Smooth muscle cell (in vitro differentiated cells): ENCODE measurements around the gene EPN2. TPM values are rescaled to one million over a fixed set of nuclear protein-coding genes. Genes with fewer than 3 reads are reported as not detected.

Experiments used
- DNase-seq: peaks from one replicate; lab custom pipeline; 2025; ENCODE audit not compliant: unreplicated experiment; lab: John Stamatoyannopoulos, UW
- H2AFZ ChIP-seq: fragments of 200-600 bp; sonication (generic); 2 replicates; pipeline ENCODE4 v1.6.0; 2016; ENCODE audit warnings: antibody characterized with exemption, low read depth, mild to moderate bottlenecking
- H3F3A ChIP-seq: fragments of 200-600 bp; sonication (generic); 2 replicates; pipeline ENCODE4 v1.6.0; 2017; ENCODE audit warnings: antibody characterized with exemption, low read depth
- H3K27ac ChIP-seq: fragments of 200-600 bp; sonication (generic); 2 replicates; pipeline ENCODE4 v1.5.1; 2016; ENCODE audit warnings: low read depth, mild to moderate bottlenecking
- H3K27me3 ChIP-seq: fragments of 200-600 bp; sonication (generic); 2 replicates; pipeline ENCODE4 v1.6.1; 2016; ENCODE audit warnings: low read depth, mild to moderate bottlenecking
- H3K36me3 ChIP-seq: fragments of 200-600 bp; sonication (generic); 2 replicates; pipeline ENCODE4 v1.5.1; 2016; ENCODE audit warnings: low read depth
- H3K4me1 ChIP-seq: fragments of 200-600 bp; sonication (generic); 2 replicates; pipeline ENCODE4 v1.5.1; 2016; ENCODE audit warnings: low read depth
- H3K4me2 ChIP-seq: fragments of 200-600 bp; sonication (generic); 2 replicates; pipeline ENCODE4 v1.6.0; 2016; ENCODE audit warnings: mild to moderate bottlenecking
- H3K4me3 ChIP-seq: fragments of 200-600 bp; sonication (generic); 2 replicates; pipeline ENCODE4 v1.5.1; 2016; ENCODE audit warnings: mild to moderate bottlenecking
- H3K79me2 ChIP-seq: fragments of 200-600 bp; sonication (generic); 2 replicates; pipeline ENCODE4 v1.6.0; 2016; ENCODE audit warnings: low read depth, mild to moderate bottlenecking
- H3K9ac ChIP-seq: fragments of 200-600 bp; sonication (generic); 2 replicates; pipeline ENCODE4 v1.6.0; 2016; ENCODE audit warnings: low read depth
- H3K9me3 ChIP-seq: fragments of 200-600 bp; sonication (generic); replicated peaks from 2 replicates; pipeline ENCODE4 v1.5.1; 2016; ENCODE audit warnings: low read depth
- H4K20me1 ChIP-seq: fragments of 200-600 bp; sonication (generic); 2 replicates; pipeline ENCODE4 v1.6.0; 2016; ENCODE audit warnings: low read depth
- WGBS: methylation state at CpG from one replicate; pipeline ENCODE4 v1.1.7; 2016; ENCODE audit warnings: low lambda C conversion rate; 5-methylcytosine and 5-hydroxymethylcytosine counted together
- microRNA counts: library from miRNA; unstranded; fragments of <30 nt; microRNA quantifications from one replicate; lab custom pipeline; 2016
- microRNA-seq: library from miRNA; unstranded; fragments of <30 nt; microRNA quantifications from one replicate; pipeline ENCODE4, GENCODE V29; 2016; ENCODE audit warnings: borderline number of aligned reads
- polyA plus RNA-seq: library from polyadenylated mRNA; unstranded; fragments of >200 nt; fragmentation: Nextera tagmentation; extraction: Ambion mirVana; gene quantifications from 2 replicates; pipeline ENCODE4 v1.2.1, GENCODE V29; 2016
- small RNA-seq: library from RNA; depleted of rRNA; stranded (forward); fragments of <200 nt; gene quantifications from one replicate; pipeline ENCODE3, GENCODE V24; 2014
- total RNA-seq: library from RNA; depleted of rRNA; stranded (reverse); fragments of >200 nt; gene quantifications from 2 replicates; pipeline ENCODE4 v1.2.3, GENCODE V29; 2014
- TF ChIP-seq, protein P1 (sequence below): fragments of 200-600 bp; sonication (generic); IDR thresholded peaks from 2 replicates; pipeline ENCODE4 v1.5.1; 2017; ENCODE audit warnings: borderline replicate concordance, mild to moderate bottlenecking, antibody characterized with exemption; ENCODE audit not compliant: insufficient read depth, poor library complexity, severe bottlenecking

EPN2 gene
- total and polyA plus RNA-seq, 2 experiments from 2014 or later, result 27.6 to 46.7 TPM

DNA sequence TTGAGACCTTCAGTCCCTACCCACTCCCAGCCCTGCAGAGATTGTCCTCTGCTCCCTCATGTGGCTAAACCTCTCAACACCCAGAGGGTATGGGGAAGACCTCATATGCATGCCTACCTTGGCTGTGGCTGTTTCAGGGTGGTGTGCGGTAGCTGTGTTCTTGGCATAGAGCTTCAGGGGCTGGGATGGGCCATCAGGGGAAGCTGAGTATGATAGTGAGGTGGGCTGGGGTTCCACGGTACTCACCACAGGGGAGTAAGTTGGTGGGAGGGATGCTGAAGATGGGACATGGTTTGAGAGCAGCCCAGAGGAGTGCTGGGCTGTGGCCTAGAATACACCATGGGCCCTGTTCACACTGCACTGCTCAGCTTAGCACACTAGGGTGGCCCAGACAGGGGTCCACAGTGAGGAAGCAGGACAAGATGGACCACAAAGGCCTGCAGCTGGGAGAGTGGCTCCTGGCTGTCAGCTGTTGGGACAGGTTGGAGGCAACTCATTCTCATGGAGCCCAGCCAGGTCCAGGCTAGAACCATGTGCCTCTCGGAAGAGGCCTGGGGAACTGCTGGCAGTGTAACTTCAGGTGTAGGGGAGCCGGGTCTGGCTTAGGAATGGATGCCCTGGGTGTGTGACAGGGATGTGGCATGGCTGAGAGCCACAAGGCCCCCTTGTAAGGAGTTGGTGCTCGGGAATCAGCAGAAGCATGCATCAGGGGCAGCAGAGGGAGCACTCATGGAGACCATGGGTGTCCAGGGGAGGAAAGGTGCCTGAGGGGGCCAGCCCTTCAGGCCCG is 146.7 kb downstream of the EPN2 start:
- Histone ChIP-seq H3K4me1 (peaks cover 20% of the 10 kb centered on the region), H3K4me2 (no peak overlapping the region), H3K36me3 (no peaks in the 10 kb centered on the region), H3K9ac (no peak overlapping the region), H3K9me3 (no peaks in the 10 kb centered on the region), H3K79me2 (peaks cover 19% of the 10 kb centered on the region), H3K4me3 (no peak overlapping the region), H2AFZ (no peak overlapping the region), H4K20me1 (peaks cover 56% of the 10 kb centered on the region), H3K27ac (peak overlapping the region; percentile 49), H3K27me3 (no peaks in the 10 kb centered on the region), H3F3A (peaks cover 26% of the 10 kb centered on the region)
- TF ChIP-seq, protein P1, sequence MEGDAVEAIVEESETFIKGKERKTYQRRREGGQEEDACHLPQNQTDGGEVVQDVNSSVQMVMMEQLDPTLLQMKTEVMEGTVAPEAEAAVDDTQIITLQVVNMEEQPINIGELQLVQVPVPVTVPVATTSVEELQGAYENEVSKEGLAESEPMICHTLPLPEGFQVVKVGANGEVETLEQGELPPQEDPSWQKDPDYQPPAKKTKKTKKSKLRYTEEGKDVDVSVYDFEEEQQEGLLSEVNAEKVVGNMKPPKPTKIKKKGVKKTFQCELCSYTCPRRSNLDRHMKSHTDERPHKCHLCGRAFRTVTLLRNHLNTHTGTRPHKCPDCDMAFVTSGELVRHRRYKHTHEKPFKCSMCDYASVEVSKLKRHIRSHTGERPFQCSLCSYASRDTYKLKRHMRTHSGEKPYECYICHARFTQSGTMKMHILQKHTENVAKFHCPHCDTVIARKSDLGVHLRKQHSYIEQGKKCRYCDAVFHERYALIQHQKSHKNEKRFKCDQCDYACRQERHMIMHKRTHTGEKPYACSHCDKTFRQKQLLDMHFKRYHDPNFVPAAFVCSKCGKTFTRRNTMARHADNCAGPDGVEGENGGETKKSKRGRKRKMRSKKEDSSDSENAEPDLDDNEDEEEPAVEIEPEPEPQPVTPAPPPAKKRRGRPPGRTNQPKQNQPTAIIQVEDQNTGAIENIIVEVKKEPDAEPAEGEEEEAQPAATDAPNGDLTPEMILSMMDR, result no peak
- WGBS, result 89% methylated on average over 6 of the region's 6 CpGs
- no peak for DNase-seq

GRCh38 chr17:19384723-19385391 is 147.7 kb downstream of the EPN2 start:
- peak overlapping the region; percentile 45 for H3K4me3 ChIP-seq
- no peaks in the 10 kb centered on the region for H3K9me3 ChIP-seq
- TF ChIP-seq, protein P1, result no peak
- peaks cover 10% of the 10 kb centered on the region for H3K79me2 ChIP-seq
- peaks cover 49% of the 10 kb centered on the region for H4K20me1 ChIP-seq
- no peaks in the 10 kb centered on the region for H3K27me3 ChIP-seq
- peaks cover 36% of the 10 kb centered on the region for H3F3A ChIP-seq
- peaks cover 19% of the 10 kb centered on the region for H3K4me1 ChIP-seq
- H3K4me2 ChIP-seq, result peak overlapping the region; percentile 84
- no peaks in the 10 kb centered on the region for H3K36me3 ChIP-seq
- peak overlapping the region; percentile 49 for H3K27ac ChIP-seq
- WGBS, result 57% methylated on average over 16 of the region's 16 CpGs
- no peak overlapping the region for H3K9ac ChIP-seq
- DNase-seq, result peak; percentile 30
- no peak overlapping the region for H2AFZ ChIP-seq

DNA sequence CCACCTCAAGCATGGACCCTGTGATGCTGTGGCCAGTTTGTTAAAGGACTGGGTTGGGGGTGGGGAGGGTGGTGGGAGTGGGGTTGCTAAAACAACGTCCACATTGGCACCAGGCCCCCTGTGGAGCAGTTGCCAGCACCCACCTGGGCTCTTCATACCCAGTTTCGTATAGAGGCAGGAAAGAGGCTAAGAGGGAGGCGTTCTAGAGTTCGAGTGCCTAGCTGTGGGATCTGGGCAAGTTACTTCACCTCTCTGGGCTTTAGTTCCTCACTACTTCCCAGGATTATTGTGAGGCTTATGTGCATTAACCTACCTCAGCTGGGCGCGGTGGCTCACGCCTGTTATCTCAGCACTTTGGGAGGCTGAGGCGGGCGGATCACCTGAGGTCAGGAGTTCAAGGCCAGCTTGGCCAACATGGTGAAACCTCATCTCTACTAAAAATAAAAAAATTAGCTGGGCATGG is 148.4 kb downstream of the EPN2 start:
- Histone ChIP-seq H3K36me3 (no peaks in the 10 kb centered on the region), H3F3A (peaks cover 37% of the 10 kb centered on the region), H2AFZ (no peak overlapping the region), H3K79me2 (peaks cover 3% of the 10 kb centered on the region), H3K4me2 (peak overlapping the region; percentile 84), H3K9ac (no peak overlapping the region), H3K27me3 (no peaks in the 10 kb centered on the region), H3K4me1 (peaks cover 26% of the 10 kb centered on the region), H3K4me3 (peak overlapping the region; percentile 45), H3K27ac (peak overlapping the region; percentile 91), H4K20me1 (peaks cover 43% of the 10 kb centered on the region), H3K9me3 (no peaks in the 10 kb centered on the region)
- no peak for DNase-seq
- WGBS, result 87% methylated on average over 9 of the region's 9 CpGs
- TF ChIP-seq, protein P1, result no peak

MicroRNAs encoded within 50 kb of the gene (microRNA counts, 767-probe panel; counts per million panel counts)
- microRNA hsa-miR-1180 (lab: Ali Mortazavi, UCI), result 7,155 counts per million, percentile 42 among the panel's probes with 10 or more counts

Small RNA genes lying within 50 kb of the gene (microRNA-seq; reads per million reads assigned to microRNA genes)
- gene MIR1180, result 2,974 reads per million, percentile 86 among the genes with 10 or more reads in this experiment

Small RNA genes lying within 50 kb of the gene (small RNA-seq; reads per million reads assigned to genes)
- 5.8 reads per million, percentile 67 among the genes with 10 or more reads in this experiment for gene MIR1180

Other genes with a start within 250 kb of the EPN2 start
- gene FAM83G, start 232.6 kb upstream of the EPN2 start, total RNA-seq, result 10.0 and 14.2 TPM in 2 replicates
- gene FAM83G, start 232.6 kb upstream of the EPN2 start, polyA plus RNA-seq, result 8.2 and 16.0 TPM in 2 replicates
- gene GRAP, start 190.4 kb upstream of the EPN2 start, total RNA-seq, result not detected in 2 replicates
- gene GRAP, start 190.4 kb upstream of the EPN2 start, polyA plus RNA-seq, result 0.30 TPM in 1 of 2 replicates, not detected in the other
- not detected in 2 replicates for gene GRAPL, start 109.8 kb upstream of the EPN2 start, total RNA-seq
- not detected in 2 replicates for gene GRAPL, start 109.8 kb upstream of the EPN2 start, polyA plus RNA-seq
- 21.6 and 21.9 TPM in 2 replicates for gene B9D1, start 125.4 kb downstream of the EPN2 start, total RNA-seq
- gene B9D1, start 125.4 kb downstream of the EPN2 start, polyA plus RNA-seq, result 30.0 and 45.5 TPM in 2 replicates
- gene MAPK7, start 141.1 kb downstream of the EPN2 start, total RNA-seq, result 9.1 and 14.7 TPM in 2 replicates
- 34.5 and 36.3 TPM in 2 replicates for gene MAPK7, start 141.1 kb downstream of the EPN2 start, polyA plus RNA-seq
- 580 and 618 TPM in 2 replicates for gene MFAP4, start 149.8 kb downstream of the EPN2 start, total RNA-seq
- 960 and 1,738 TPM in 2 replicates for gene MFAP4, start 149.8 kb downstream of the EPN2 start, polyA plus RNA-seq
- gene RNF112, start 173.9 kb downstream of the EPN2 start, total RNA-seq, result 4.6 and 7.4 TPM in 2 replicates
- gene RNF112, start 173.9 kb downstream of the EPN2 start, polyA plus RNA-seq, result 3.5 and 7.2 TPM in 2 replicates